Breast epithelium (tissue), 4 donors: ENCODE results near the gene MARVELD2. TPM values are rescaled to one million over a fixed set of nuclear protein-coding genes. Genes with fewer than 3 reads are reported as not detected.
A peak's percentile ranks its signal among the peaks of the same experiment; 100 is the strongest.
"Not testable (repeated sequence)": the region's sequence is repeated elsewhere in the genome, so short reads cannot be mapped to it uniquely, and the experiment has no call there.

Experiments
- DNase-seq, 2 donors: peaks; one replicate each; pipeline ENCODE4 v3.0.0-alpha.2; 2019; ENCODE audit warnings: low spot score in 2 of 2
- H3K27ac ChIP-seq, 2 donors: fragments of 200-600 bp; sonication (generic) in 1 of 2; one replicate each; pipeline ENCODE4 v1.5.1; 2016 to 2019; ENCODE audit warnings: mild to moderate bottlenecking in 1 of 2
- H3K27me3 ChIP-seq, 2 donors: fragments of 200-600 bp; sonication (generic) in 1 of 2; one replicate each; pipeline versions ENCODE4 v1.5.1 to v1.6.0; 2017 to 2019; ENCODE audit warnings: control low read depth in 1 of 2, mild to moderate bottlenecking in 1 of 2
- H3K36me3 ChIP-seq: fragments of 200-600 bp; one replicate; pipeline ENCODE4 v1.5.1; 2019
- H3K4me1 ChIP-seq, 2 donors: fragments of 200-600 bp; sonication (generic); one replicate each; pipeline ENCODE4 v1.5.1; 2016 to 2019; ENCODE audit warnings: control low read depth in 1 of 2
- H3K4me3 ChIP-seq, 3 donors: fragments of 200-600 bp; sonication (generic); 1 replicate in 2 of 3; 2 replicates in 1 of 3; pipeline ENCODE4 v1.5.1; 2016 to 2019; ENCODE audit warnings: mild to moderate bottlenecking in 3 of 3, moderate library complexity in 2 of 3
- H3K9me3 ChIP-seq, 2 donors: fragments of 200-600 bp; sonication (generic) in 1 of 2; one replicate each; pipeline ENCODE4 v1.5.1; 2016 to 2019; ENCODE audit warnings: control low read depth in 1 of 2
- POLR2A ChIP-seq: fragments of 450-650 bp; IDR thresholded peaks from one replicate; pipeline ENCODE4 v1.6.1; 2016; ENCODE audit warnings: antibody characterized with exemption, mild to moderate bottlenecking, moderate library complexity
- POLR2AphosphoS5 ChIP-seq, 3 donors: sonication (generic); formaldehyde crosslinking; IDR thresholded peaks; one replicate each; pipeline ENCODE4 v1.6.1; 2017; ENCODE audit warnings: antibody characterized with exemption in 3 of 3
- intact Hi-C: fragments of 100-400 bp; cut with DNase I; formaldehyde crosslinking; loops from one replicate; pipeline ENCODE4 v1.15.1; 2023; ENCODE audit warnings: low total_unique reads
- total RNA-seq, 3 donors: library from RNA; depleted of rRNA; stranded (reverse); fragments of >200 nt; gene quantifications; one replicate each; pipeline ENCODE4 v1.1.0, GENCODE V29; 2016
- TF ChIP-seq, protein P1 (sequence below), 3 donors: fragments of 450-650 bp; IDR thresholded peaks; one replicate each; pipeline ENCODE4 v1.5.1; 2016 to 2017; ENCODE audit warnings: antibody characterized with exemption in 3 of 3, mild to moderate bottlenecking in 3 of 3, moderate library complexity in 3 of 3

MARVELD2 gene
- total RNA-seq, 3 donors from 2014 or later, result 0.32 to 24.7 (median 11.1) TPM

DNA sequence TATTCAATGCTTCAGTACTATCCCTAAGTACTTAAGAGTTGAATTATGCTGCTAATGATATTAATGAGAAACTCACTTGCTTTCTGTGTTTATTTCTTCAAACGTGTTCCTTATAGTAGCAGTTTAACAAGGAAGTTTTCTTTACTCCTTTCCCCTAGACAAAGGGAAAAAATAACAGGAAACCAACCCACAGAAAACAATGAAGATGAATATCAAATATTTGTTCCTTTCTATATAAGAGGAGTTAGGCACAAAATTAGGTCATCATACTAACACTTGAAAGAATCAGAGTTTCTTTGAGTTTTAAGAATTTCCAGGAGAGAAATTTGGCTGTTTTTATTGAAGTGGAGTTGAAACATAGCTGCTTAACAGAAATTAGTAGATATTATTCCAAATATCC, 62.3 kb downstream of the MARVELD2 start:
- intact Hi-C loops, result no loop called here
- no peaks in the 10 kb centered on the region for H3K36me3 ChIP-seq
- no peaks in the 10 kb centered on the region for H3K9me3 ChIP-seq
- DNase-seq, result no peak
- no peaks in the 10 kb centered on the region for H3K27me3 ChIP-seq
- H3K27ac ChIP-seq, result no peak overlapping the region
- no peak overlapping the region for H3K4me3 ChIP-seq
- TF ChIP-seq POLR2A, result no peak
- no peak for TF ChIP-seq POLR2AphosphoS5 (IDR thresholded peaks at IDR 0.05)
- TF ChIP-seq, protein P1, sequence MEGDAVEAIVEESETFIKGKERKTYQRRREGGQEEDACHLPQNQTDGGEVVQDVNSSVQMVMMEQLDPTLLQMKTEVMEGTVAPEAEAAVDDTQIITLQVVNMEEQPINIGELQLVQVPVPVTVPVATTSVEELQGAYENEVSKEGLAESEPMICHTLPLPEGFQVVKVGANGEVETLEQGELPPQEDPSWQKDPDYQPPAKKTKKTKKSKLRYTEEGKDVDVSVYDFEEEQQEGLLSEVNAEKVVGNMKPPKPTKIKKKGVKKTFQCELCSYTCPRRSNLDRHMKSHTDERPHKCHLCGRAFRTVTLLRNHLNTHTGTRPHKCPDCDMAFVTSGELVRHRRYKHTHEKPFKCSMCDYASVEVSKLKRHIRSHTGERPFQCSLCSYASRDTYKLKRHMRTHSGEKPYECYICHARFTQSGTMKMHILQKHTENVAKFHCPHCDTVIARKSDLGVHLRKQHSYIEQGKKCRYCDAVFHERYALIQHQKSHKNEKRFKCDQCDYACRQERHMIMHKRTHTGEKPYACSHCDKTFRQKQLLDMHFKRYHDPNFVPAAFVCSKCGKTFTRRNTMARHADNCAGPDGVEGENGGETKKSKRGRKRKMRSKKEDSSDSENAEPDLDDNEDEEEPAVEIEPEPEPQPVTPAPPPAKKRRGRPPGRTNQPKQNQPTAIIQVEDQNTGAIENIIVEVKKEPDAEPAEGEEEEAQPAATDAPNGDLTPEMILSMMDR (IDR thresholded peaks at IDR 0.05), result no peak
- H3K4me1 ChIP-seq, result no peaks in the 10 kb centered on the region

DNA sequence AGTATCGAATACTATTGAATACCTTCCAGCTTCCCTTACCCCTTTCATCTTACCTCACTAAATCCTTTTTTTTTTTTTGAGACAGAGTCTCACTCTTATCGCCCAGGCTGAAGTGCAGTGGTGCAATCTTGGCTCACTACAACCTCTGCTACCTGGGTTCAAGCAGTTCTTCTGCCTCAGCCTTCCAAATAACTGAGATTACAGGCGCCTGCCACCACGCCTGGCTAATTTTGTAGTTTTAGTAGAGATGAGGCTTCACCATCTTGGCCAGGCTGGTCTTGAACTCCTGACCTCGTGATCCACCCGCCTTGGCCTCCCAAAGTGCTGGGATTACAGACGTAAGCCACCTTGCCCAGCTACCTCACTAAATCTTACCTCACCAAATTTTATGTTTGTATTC, 63.4 kb downstream of the MARVELD2 start:
- H3K27ac ChIP-seq, intact Hi-C loops, H3K9me3 ChIP-seq, H3K27me3 ChIP-seq, DNase-seq, H3K4me1 ChIP-seq, H3K36me3 ChIP-seq, H3K4me3 ChIP-seq: not testable (repeated sequence)

DNA sequence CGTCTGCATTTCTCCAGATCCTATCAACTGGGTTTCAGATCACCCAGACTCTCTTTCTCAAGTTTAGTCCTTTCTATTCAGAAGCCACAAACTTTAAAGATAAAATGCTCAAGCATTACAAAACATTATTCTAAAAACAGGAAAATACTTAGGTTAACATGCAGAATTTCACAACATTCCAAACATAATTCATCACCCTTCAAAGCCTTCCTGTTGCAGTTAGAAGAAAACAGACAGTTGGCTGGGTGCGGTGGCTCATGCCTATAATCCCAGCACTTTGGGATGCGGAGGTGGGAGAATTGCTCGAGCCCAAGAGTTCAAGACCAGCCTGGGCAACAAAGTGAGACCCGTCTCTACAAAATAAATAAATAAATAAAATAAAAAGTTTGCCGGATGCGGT, 70.0 kb downstream of the MARVELD2 start:
- no peaks in the 10 kb centered on the region for H3K27me3 ChIP-seq
- H3K4me3 ChIP-seq, result no peak overlapping the region
- intact Hi-C loops, result no loop called here
- TF ChIP-seq, protein P1 (IDR thresholded peaks at IDR 0.05), result no peak
- TF ChIP-seq POLR2AphosphoS5 (IDR thresholded peaks at IDR 0.05) (no peak), POLR2A (no peak)
- no peaks in the 10 kb centered on the region for H3K36me3 ChIP-seq
- H3K9me3 ChIP-seq, result no peaks in the 10 kb centered on the region
- no peak for DNase-seq
- H3K4me1 ChIP-seq, result no peaks in the 10 kb centered on the region
- H3K27ac ChIP-seq, result no peak overlapping the region

DNA sequence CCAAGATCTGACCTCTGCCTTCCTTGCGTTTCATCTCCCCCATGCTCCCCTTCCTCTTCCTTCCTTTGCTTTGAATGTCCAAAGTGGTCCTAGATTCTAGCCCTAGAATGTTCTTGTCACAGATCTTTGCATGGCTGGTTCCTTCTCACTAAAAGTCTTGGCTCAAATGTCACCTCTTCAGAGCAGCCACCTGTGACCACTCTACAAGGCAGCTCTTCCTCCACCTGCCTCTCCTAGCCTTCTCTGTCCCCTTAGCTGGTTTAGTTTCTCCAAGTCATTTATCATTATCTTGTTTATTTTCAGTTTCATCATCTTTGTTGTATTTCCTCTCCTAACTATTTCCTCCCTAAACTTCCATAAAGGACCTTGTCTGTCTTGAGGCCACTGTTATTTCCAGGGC, 70.6 kb downstream of the MARVELD2 start:
- Histone ChIP-seq H3K4me3 (no peak overlapping the region), H3K9me3 (no peaks in the 10 kb centered on the region), H3K4me1 (no peaks in the 10 kb centered on the region), H3K27ac (no peak overlapping the region), H3K36me3 (no peaks in the 10 kb centered on the region), H3K27me3 (no peaks in the 10 kb centered on the region)
- TF ChIP-seq POLR2A, result no peak
- TF ChIP-seq POLR2AphosphoS5 (IDR thresholded peaks at IDR 0.05), result no peak
- TF ChIP-seq, protein P1 (IDR thresholded peaks at IDR 0.05), result no peak
- intact Hi-C loops, result no loop called here
- DNase-seq, result no peak

DNA sequence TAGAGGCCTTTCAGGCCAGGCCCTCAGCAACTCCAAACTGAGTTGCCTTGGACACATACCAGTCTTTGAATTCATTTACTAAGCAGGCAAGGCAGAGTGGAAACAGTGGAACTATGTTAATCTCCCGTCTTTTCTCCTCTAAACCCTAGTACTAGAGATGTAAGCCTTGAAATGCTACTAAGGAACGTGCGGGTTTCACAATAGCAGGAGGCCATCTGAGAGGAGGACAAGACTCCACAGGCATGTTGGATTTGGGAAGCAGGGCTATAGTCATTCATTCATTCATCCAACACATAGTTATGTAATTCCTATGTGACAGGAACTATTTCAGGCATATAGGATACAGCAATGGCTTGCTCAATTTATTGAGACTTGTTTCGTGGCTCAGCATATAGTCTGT, 74.3 kb downstream of the MARVELD2 start:
- Histone ChIP-seq H3K36me3 (no peaks in the 10 kb centered on the region), H3K9me3 (no peaks in the 10 kb centered on the region), H3K4me1 (no peaks in the 10 kb centered on the region), H3K27ac (no peak overlapping the region), H3K4me3 (no peak overlapping the region), H3K27me3 (no peaks in the 10 kb centered on the region)
- TF ChIP-seq POLR2AphosphoS5 (IDR thresholded peaks at IDR 0.05), result no peak
- TF ChIP-seq POLR2A, result no peak
- TF ChIP-seq, protein P1 (IDR thresholded peaks at IDR 0.05), result no peak
- intact Hi-C loops, result no loop called here
- DNase-seq, result no peak

DNA sequence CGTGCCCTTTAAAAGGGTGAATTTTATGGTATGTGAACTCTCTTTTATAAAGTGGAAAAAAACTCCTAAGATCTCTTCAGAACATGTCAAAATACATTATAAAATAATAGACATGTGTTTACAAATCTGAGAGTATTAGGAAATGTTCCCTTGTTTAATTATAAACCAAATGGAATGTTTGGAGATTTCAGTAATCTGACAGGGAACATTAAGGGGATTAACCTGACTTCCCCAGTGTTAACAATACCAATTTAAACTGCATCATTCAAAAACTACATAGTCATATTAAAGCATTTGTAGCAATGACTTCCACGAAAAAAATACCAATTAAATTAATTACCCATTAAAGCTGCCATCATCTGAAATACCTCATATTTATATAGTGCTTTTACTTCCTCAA, 76.1 kb downstream of the MARVELD2 start:
- Histone ChIP-seq H3K27ac (peak overlapping the region in 1 of 2 donors; percentile 94), H3K9me3 (no peaks in the 10 kb centered on the region), H3K27me3 (no peaks in the 10 kb centered on the region), H3K36me3 (no peaks in the 10 kb centered on the region), H3K4me1 (no peaks in the 10 kb centered on the region), H3K4me3 (no peak overlapping the region)
- TF ChIP-seq, protein P1 (IDR thresholded peaks at IDR 0.05), result no peak
- TF ChIP-seq POLR2AphosphoS5 (IDR thresholded peaks at IDR 0.05), result no peak
- no peak for TF ChIP-seq POLR2A
- DNase-seq, result no peak
- intact Hi-C loops, result no loop called here
